Measurements from ENCODE around the gene TLN1. TPM values are rescaled to one million over a fixed set of nuclear protein-coding genes. Genes with fewer than 3 reads are reported as not detected.

TLN1 gene
- polyA plus RNA-seq, 1 experiment, result 165 TPM

GRCh38 chr9:35703906-35704672 is 27.9 kb downstream of the TLN1 start:
- Histone ChIP-seq H3K27me3 (ENCODE audit: control insufficient read depth, insufficient read depth, low read length) (no peaks in the 10 kb centered on the region), H3K27ac (ENCODE audit: low read depth, low read length) (no peak overlapping the region), H3K9me3 (ENCODE audit: control insufficient read depth, insufficient read depth, low read length) (no peaks in the 10 kb centered on the region), H3K4me3 (ENCODE audit: low read depth, low read length) (no peak overlapping the region)
- ChIA-PET CTCF (interaction anchor here (7.5 kb wide), 1 partner anchor 8 kb away, joined by 48 read pairs; no protein-coding TSS in a partner anchor), POLR2A (interaction anchor here (1.1 kb wide), 1 partner anchor 14 kb away, joined by 9 read pairs; no protein-coding TSS in a partner anchor)
- no peak for DNase-seq (ENCODE audit: low read depth, low spot score)
- no peak for TF ChIP-seq CTCF (IDR thresholded peaks at IDR 0.05; ENCODE audit: low read depth, low read length)

- no peaks in the 10 kb centered on the region for H3K27me3 ChIP-seq (ENCODE audit: control insufficient read depth, insufficient read depth, low read length)
- ChIA-PET POLR2A (interaction anchor here (0.6 kb wide), 1 partner anchor 13 kb away, joined by 5 read pairs; no protein-coding TSS in a partner anchor), CTCF (interaction anchor here (0.6 kb wide), 1 partner anchor 28 kb away, joined by 3 read pairs; no protein-coding TSS in a partner anchor)
- no peak for DNase-seq (ENCODE audit: low read depth, low spot score)
- no peak overlapping the region for H3K27ac ChIP-seq (ENCODE audit: low read depth, low read length)
- H3K9me3 ChIP-seq (ENCODE audit: control insufficient read depth, insufficient read depth, low read length), result no peaks in the 10 kb centered on the region
- no peak for TF ChIP-seq CTCF (IDR thresholded peaks at IDR 0.05; ENCODE audit: low read depth, low read length)
- H3K4me3 ChIP-seq (ENCODE audit: low read depth, low read length), result no peak overlapping the region
Observed at GRCh38 chr9:35702696-35703095, 29.3 kb downstream of the TLN1 start.

GRCh38 chr9:35700942-35701341 is 31.1 kb downstream of the TLN1 start:
- H3K27ac ChIP-seq (ENCODE audit: low read depth, low read length), result no peak overlapping the region
- H3K4me3 ChIP-seq (ENCODE audit: low read depth, low read length), result no peak overlapping the region
- no peaks in the 10 kb centered on the region for H3K27me3 ChIP-seq (ENCODE audit: control insufficient read depth, insufficient read depth, low read length)
- H3K9me3 ChIP-seq (ENCODE audit: control insufficient read depth, insufficient read depth, low read length), result no peaks in the 10 kb centered on the region
- no peak for TF ChIP-seq CTCF (IDR thresholded peaks at IDR 0.05; ENCODE audit: low read depth, low read length)
- no peak for DNase-seq (ENCODE audit: low read depth, low spot score)
- ChIA-PET CTCF (interaction anchor here (1.0 to 1.2 kb wide), 2 partner anchors 36 to 97 kb away, joined by 3 read pairs; partner anchors contain the start of gene ARHGEF39), POLR2A (interaction anchor here (0.6 to 1.1 kb wide), 3 partner anchors 13 to 604 kb away, joined by 3 read pairs; partner anchors contain the start of genes CREB3 and TLN1)

- H3K4me3 ChIP-seq (ENCODE audit: low read depth, low read length), result no peak overlapping the region
- ChIA-PET CTCF (interaction anchor here (1.2 kb wide), 1 partner anchor 35 kb away, joined by 3 read pairs; the partner anchor contains the start of gene ARHGEF39), POLR2A (no interaction called here)
- H3K27me3 ChIP-seq (ENCODE audit: control insufficient read depth, insufficient read depth, low read length), result no peaks in the 10 kb centered on the region
- no peak overlapping the region for H3K27ac ChIP-seq (ENCODE audit: low read depth, low read length)
- TF ChIP-seq CTCF (IDR thresholded peaks at IDR 0.05; ENCODE audit: low read depth, low read length), result no peak
- no peak for DNase-seq (ENCODE audit: low read depth, low spot score)
- H3K9me3 ChIP-seq (ENCODE audit: control insufficient read depth, insufficient read depth, low read length), result no peaks in the 10 kb centered on the region
Observed at GRCh38 chr9:35700031-35700430, 32.0 kb downstream of the TLN1 start.

GRCh38 chr9:35698231-35698630 is 33.8 kb downstream of the TLN1 start:
- no peak overlapping the region for H3K27ac ChIP-seq (ENCODE audit: low read depth, low read length)
- H3K27me3 ChIP-seq (ENCODE audit: control insufficient read depth, insufficient read depth, low read length), result no peaks in the 10 kb centered on the region
- DNase-seq (ENCODE audit: low read depth, low spot score), result no peak
- H3K4me3 ChIP-seq (ENCODE audit: low read depth, low read length), result no peak overlapping the region
- ChIA-PET CTCF (interaction anchor here (1.2 to 4.4 kb wide), 5 partner anchors 10 to 37 kb away, joined by 4 to 48 read pairs (median 24); no protein-coding TSS in a partner anchor), POLR2A (interaction anchor here (1.6 kb wide), 1 partner anchor 34 kb away, joined by 5 read pairs; the partner anchor contains the start of genes CREB3 and TLN1)
- TF ChIP-seq CTCF (IDR thresholded peaks at IDR 0.05; ENCODE audit: low read depth, low read length), result no peak
- no peaks in the 10 kb centered on the region for H3K9me3 ChIP-seq (ENCODE audit: control insufficient read depth, insufficient read depth, low read length)

Data from AG04450 (cell line).